MM.1S (cell line): ENCODE data around the gene CD99L2.

ENCODE experiments used
- DNase-seq: peaks from one replicate; pipeline ENCODE4 v3.0.0-alpha.2; 2015
- H2AFZ ChIP-seq: fragments of 300-600 bp; sonication (generic); 2 replicates; pipeline ENCODE4 v1.6.0; 2016; ENCODE audit warnings: antibody characterized with exemption, low read length
- H3F3A ChIP-seq: fragments of 300-600 bp; sonication (generic); 2 replicates; pipeline ENCODE4 v1.6.1; 2016; ENCODE audit warnings: mild to moderate bottlenecking, antibody characterized with exemption, low read length, moderate library complexity, mixed read lengths; ENCODE audit not compliant: insufficient read depth
- H3K27ac ChIP-seq: fragments of 300-600 bp; sonication (generic); 2 replicates; pipeline ENCODE4 v1.5.1; 2016; ENCODE audit warnings: mild to moderate bottlenecking, low read length
- H3K27me3 ChIP-seq: fragments of 300-600 bp; sonication (generic); replicated peaks from 2 replicates; pipeline ENCODE4 v1.6.0; 2016; ENCODE audit warnings: low read length; ENCODE audit not compliant: insufficient read depth
- H3K36me3 ChIP-seq: fragments of 300-600 bp; sonication (generic); replicated peaks from 2 replicates; pipeline ENCODE4 v1.6.1; 2016; ENCODE audit warnings: mild to moderate bottlenecking, low read length, mixed read lengths; ENCODE audit not compliant: insufficient read depth
- H3K4me1 ChIP-seq: fragments of 300-600 bp; sonication (generic); 2 replicates; pipeline ENCODE4 v1.6.1; 2016; ENCODE audit warnings: low read length, mixed read lengths
- H3K4me2 ChIP-seq: fragments of 300-600 bp; sonication (generic); 2 replicates; pipeline ENCODE4 v1.6.0; 2016; ENCODE audit warnings: low read depth, low read length
- H3K4me3 ChIP-seq: fragments of 300-600 bp; sonication (generic); 2 replicates; pipeline ENCODE4 v1.5.1; 2016; ENCODE audit warnings: low read length, mixed read lengths
- H3K79me2 ChIP-seq: fragments of 300-600 bp; sonication (generic); 2 replicates; pipeline ENCODE4 v1.6.1; 2016; ENCODE audit warnings: mixed run types, low read length, mixed read lengths
- H3K9ac ChIP-seq: fragments of 300-600 bp; sonication (generic); 2 replicates; pipeline ENCODE4 v1.6.1; 2016; ENCODE audit warnings: low read length, mixed read lengths
- H3K9me2 ChIP-seq: fragments of 300-600 bp; sonication (generic); replicated peaks from 2 replicates; pipeline ENCODE4 v1.6.1; 2016; ENCODE audit warnings: mild to moderate bottlenecking, low read length, mixed read lengths; ENCODE audit not compliant: insufficient read depth
- H3K9me3 ChIP-seq: fragments of 300-600 bp; sonication (generic); replicated peaks from 2 replicates; pipeline ENCODE4 v1.6.1; 2016; ENCODE audit warnings: mild to moderate bottlenecking, low read length, mixed read lengths; ENCODE audit not compliant: insufficient read depth
- H4K20me1 ChIP-seq: fragments of 300-600 bp; sonication (generic); 2 replicates; pipeline ENCODE4 v1.6.1; 2016; ENCODE audit warnings: mild to moderate bottlenecking, low read length, moderate library complexity, mixed read lengths; ENCODE audit not compliant: insufficient read depth
- EZH2 ChIP-seq: fragments of 300-600 bp; sonication (generic); optimal IDR thresholded peaks from 2 replicates; pipeline ENCODE3; 2017; ENCODE audit warnings: low read depth, mild to moderate bottlenecking, antibody characterized with exemption, low read length, mixed read lengths
- EZH2phosphoT487 ChIP-seq: fragments of 300-600 bp; sonication (generic); IDR thresholded peaks from 2 replicates; pipeline ENCODE4 v1.6.1; 2018; ENCODE audit warnings: antibody characterized with exemption, low read length
- TF ChIP-seq, protein P1 (sequence below): fragments of 300-600 bp; sonication (generic); IDR thresholded peaks from 2 replicates; pipeline ENCODE4 v1.5.1; 2016; ENCODE audit warnings: antibody characterized with exemption, low read length, mixed read lengths

CD99L2 gene

DNA sequence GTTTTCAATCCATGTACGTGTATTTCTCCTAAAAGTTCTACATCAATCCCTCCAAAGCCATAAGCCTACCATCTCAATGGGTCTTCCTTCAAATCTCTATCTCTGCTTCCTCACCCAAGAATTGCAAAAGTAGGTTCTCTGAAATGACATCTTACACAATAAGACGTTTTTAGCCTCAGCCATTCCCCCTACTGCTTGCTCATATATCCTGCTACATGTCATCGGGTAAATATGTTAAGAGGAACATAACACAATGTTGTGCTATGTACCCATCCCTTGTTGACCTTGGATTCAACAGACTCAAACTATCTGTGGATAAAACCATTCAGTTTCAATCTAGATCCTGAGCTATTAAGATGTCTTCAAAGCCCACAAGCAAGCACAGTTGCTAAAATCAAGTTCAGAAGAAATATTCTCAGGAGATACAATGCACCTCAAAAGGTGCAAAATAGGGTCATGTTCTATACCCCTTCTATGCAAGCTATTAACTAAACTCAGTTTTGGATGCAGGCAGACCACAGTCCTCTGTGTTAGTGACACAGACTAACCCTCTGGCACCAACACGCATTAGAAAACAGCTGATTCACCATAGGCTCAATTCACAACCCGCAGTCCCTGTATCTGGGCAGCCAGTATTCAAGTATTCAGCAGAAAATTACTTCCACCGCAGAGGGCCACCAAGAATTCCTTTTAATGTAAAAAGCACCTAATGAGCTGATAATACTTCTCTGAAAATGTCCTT is 56.8 kb downstream of the CD99L2 start:
- DNase-seq = no peak
- Histone ChIP-seq H3K4me3 (no peak overlapping the region), H3K36me3 (no peaks in the 10 kb centered on the region), H3K9me2 (no peaks in the 10 kb centered on the region), H4K20me1 (no peaks in the 10 kb centered on the region), H3K4me2 (no peak overlapping the region), H3K9me3 (no peaks in the 10 kb centered on the region), H3K79me2 (no peaks in the 10 kb centered on the region), H3F3A (no peaks in the 10 kb centered on the region), H2AFZ (no peak overlapping the region), H3K27ac (no peak overlapping the region), H3K9ac (no peak overlapping the region), H3K27me3 (no peaks in the 10 kb centered on the region), H3K4me1 (no peaks in the 10 kb centered on the region)
- TF ChIP-seq EZH2phosphoT487 (no peak), EZH2 (no peak)
- TF ChIP-seq, protein P1, sequence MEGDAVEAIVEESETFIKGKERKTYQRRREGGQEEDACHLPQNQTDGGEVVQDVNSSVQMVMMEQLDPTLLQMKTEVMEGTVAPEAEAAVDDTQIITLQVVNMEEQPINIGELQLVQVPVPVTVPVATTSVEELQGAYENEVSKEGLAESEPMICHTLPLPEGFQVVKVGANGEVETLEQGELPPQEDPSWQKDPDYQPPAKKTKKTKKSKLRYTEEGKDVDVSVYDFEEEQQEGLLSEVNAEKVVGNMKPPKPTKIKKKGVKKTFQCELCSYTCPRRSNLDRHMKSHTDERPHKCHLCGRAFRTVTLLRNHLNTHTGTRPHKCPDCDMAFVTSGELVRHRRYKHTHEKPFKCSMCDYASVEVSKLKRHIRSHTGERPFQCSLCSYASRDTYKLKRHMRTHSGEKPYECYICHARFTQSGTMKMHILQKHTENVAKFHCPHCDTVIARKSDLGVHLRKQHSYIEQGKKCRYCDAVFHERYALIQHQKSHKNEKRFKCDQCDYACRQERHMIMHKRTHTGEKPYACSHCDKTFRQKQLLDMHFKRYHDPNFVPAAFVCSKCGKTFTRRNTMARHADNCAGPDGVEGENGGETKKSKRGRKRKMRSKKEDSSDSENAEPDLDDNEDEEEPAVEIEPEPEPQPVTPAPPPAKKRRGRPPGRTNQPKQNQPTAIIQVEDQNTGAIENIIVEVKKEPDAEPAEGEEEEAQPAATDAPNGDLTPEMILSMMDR = no peak

DNA sequence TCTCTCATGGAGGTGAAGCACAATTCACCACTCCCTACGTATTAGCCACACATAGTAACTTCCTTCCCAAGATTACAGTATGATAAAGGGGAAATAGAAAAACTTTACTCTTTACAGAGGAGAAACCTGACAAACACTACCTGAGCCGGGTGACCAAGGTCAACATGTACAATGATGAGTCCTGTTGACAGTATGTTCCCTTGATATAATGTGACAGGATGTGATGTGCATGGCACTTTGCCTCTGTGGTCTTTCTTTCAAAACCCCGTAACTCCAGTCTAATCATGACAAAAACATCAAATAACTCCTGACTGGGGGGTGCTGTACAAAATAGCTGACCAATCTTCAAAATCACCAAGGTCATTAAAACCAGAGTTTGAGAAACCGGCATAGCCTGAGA is 60.6 kb downstream of the CD99L2 start:
- H3F3A ChIP-seq = no peaks in the 10 kb centered on the region
- no peak overlapping the region for H3K9ac ChIP-seq
- DNase-seq = no peak
- no peak overlapping the region for H3K4me2 ChIP-seq
- H3K4me3 ChIP-seq = no peak overlapping the region
- no peaks in the 10 kb centered on the region for H4K20me1 ChIP-seq
- H3K79me2 ChIP-seq = no peaks in the 10 kb centered on the region
- no peaks in the 10 kb centered on the region for H3K36me3 ChIP-seq
- no peak overlapping the region for H2AFZ ChIP-seq
- H3K27me3 ChIP-seq = no peaks in the 10 kb centered on the region
- TF ChIP-seq EZH2 (no peak), EZH2phosphoT487 (no peak)
- TF ChIP-seq, protein P1 = no peak
- no peaks in the 10 kb centered on the region for H3K9me2 ChIP-seq
- no peaks in the 10 kb centered on the region for H3K4me1 ChIP-seq
- no peak overlapping the region for H3K27ac ChIP-seq
- H3K9me3 ChIP-seq = no peaks in the 10 kb centered on the region

DNA sequence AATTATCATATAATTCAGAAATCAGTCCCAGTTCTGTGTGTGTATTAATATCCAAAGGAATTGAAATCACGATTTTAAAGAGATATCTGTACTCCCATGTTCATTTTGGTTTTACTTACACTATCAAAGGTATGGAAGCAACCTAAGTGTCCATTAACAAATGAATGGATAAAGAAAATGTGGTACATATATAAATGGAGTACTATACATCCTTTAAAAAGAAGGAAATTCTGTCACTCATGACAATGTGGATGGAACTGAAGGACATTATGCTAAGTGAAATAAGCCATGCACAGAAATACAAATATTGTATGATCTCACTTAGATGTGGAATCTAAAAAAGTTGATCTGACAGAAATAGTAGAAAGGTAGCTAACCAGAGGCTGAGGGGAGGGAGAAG is 63.8 kb downstream of the CD99L2 start:
- DNase-seq = no peak
- no peaks in the 10 kb centered on the region for H3K4me1 ChIP-seq
- no peaks in the 10 kb centered on the region for H3F3A ChIP-seq
- no peaks in the 10 kb centered on the region for H3K36me3 ChIP-seq
- no peak overlapping the region for H3K9ac ChIP-seq
- no peak overlapping the region for H2AFZ ChIP-seq
- H4K20me1 ChIP-seq = no peaks in the 10 kb centered on the region
- H3K79me2 ChIP-seq = no peaks in the 10 kb centered on the region
- H3K4me3 ChIP-seq = no peak overlapping the region
- TF ChIP-seq EZH2 = no peak
- no peak for TF ChIP-seq EZH2phosphoT487
- TF ChIP-seq, protein P1 = no peak
- H3K27ac ChIP-seq = no peak overlapping the region
- H3K9me2 ChIP-seq = no peaks in the 10 kb centered on the region
- no peaks in the 10 kb centered on the region for H3K27me3 ChIP-seq
- no peaks in the 10 kb centered on the region for H3K9me3 ChIP-seq
- H3K4me2 ChIP-seq = no peak overlapping the region
